Mesendoderm (in vitro differentiated cells): ENCODE results near the gene PRDM4.

ENCODE experiments used
- DNase-seq: peaks from one replicate; pipeline ENCODE4 v3.0.0; 2013
- H2AK5ac ChIP-seq: 2 replicates; pipeline ENCODE4 v1.6.1; 2013; ENCODE audit warnings: low read length, inconsistent platforms
- H2BK120ac ChIP-seq: 2 replicates; pipeline ENCODE4 v1.6.1; 2013; ENCODE audit warnings: low read depth, mild to moderate bottlenecking, low read length, moderate library complexity, mixed read lengths
- H2BK15ac ChIP-seq: replicated peaks from 2 replicates; pipeline ENCODE4 v1.6.1; 2013; ENCODE audit warnings: low read depth, mild to moderate bottlenecking, moderate library complexity
- H2BK5ac ChIP-seq: 2 replicates; pipeline ENCODE4 v1.6.1; 2013; ENCODE audit warnings: low read length, inconsistent platforms
- H3K18ac ChIP-seq: 2 replicates; pipeline ENCODE4 v1.6.1; 2013; ENCODE audit warnings: mild to moderate bottlenecking, low read length, mixed read lengths
- H3K23ac ChIP-seq: one replicate; pipeline ENCODE4 v1.6.1; 2013; ENCODE audit warnings: low read length
- H3K27ac ChIP-seq: 2 replicates; pipeline ENCODE4 v1.5.1; 2013; ENCODE audit warnings: low read depth, mild to moderate bottlenecking, inconsistent platforms, low read length, moderate library complexity
- H3K27me3 ChIP-seq: 2 replicates; pipeline ENCODE4 v1.6.1; 2013; ENCODE audit warnings: low read length, control low read depth, mild to moderate bottlenecking, inconsistent platforms; ENCODE audit not compliant: insufficient read depth, poor library complexity
- H3K36me3 ChIP-seq: 2 replicates; pipeline ENCODE4 v1.6.1; 2013; ENCODE audit warnings: low read length, inconsistent platforms; ENCODE audit not compliant: control insufficient read depth, insufficient read depth
- H3K4ac ChIP-seq: one replicate; pipeline ENCODE4 v1.6.1; 2013; ENCODE audit warnings: low read depth, mild to moderate bottlenecking, low read length, moderate library complexity
- H3K4me1 ChIP-seq: 2 replicates; pipeline ENCODE4 v1.6.1; 2013; ENCODE audit warnings: low read depth, low read length, inconsistent platforms; ENCODE audit not compliant: control insufficient read depth
- H3K4me2 ChIP-seq: 2 replicates; pipeline ENCODE4 v1.6.1; 2013; ENCODE audit warnings: low read length
- H3K4me3 ChIP-seq: 2 replicates; pipeline ENCODE4 v1.5.1; 2013; ENCODE audit warnings: mild to moderate bottlenecking, low read length
- H3K56ac ChIP-seq: one replicate; pipeline ENCODE4 v1.6.1; 2013; ENCODE audit warnings: low read length
- H3K79me1 ChIP-seq: 2 replicates; pipeline ENCODE4 v1.6.1; 2013; ENCODE audit warnings: low read length, inconsistent platforms
- H3K79me2 ChIP-seq: 2 replicates; pipeline ENCODE4 v1.6.1; 2013; ENCODE audit warnings: mild to moderate bottlenecking, low read length; ENCODE audit not compliant: control insufficient read depth, insufficient read depth
- H3K9ac ChIP-seq: 2 replicates; pipeline ENCODE4 v1.6.1; 2013; ENCODE audit warnings: low read length, inconsistent platforms
- H4K5ac ChIP-seq: one replicate; pipeline ENCODE4 v1.6.1; 2013; ENCODE audit warnings: low read length
- H4K8ac ChIP-seq: one replicate; pipeline ENCODE4 v1.6.1; 2013; ENCODE audit warnings: low read depth, mild to moderate bottlenecking, control low read depth, low read length, moderate library complexity
- WGBS: extraction: QIAGEN DNeasy Blood & Tissue Kit; methylation state at CpG from one replicate; pipeline ENCODE4 v1.1.7; 2013; ENCODE audit warnings: low lambda C conversion rate, missing lambda C conversion rate; ENCODE audit not compliant: insufficient coverage; ENCODE audit errors: extremely low coverage; 5-methylcytosine and 5-hydroxymethylcytosine counted together

Gene PRDM4

GRCh38 chr12:107684029-107684795 lies 76.7 kb downstream of the PRDM4 start:
- Histone ChIP-seq H3K4ac (no peak overlapping the region), H3K4me3 (no peak overlapping the region), H3K9ac (no peak overlapping the region), H3K23ac (no peak overlapping the region), H3K27ac (no peak overlapping the region), H3K4me2 (no peak overlapping the region), H2BK120ac (no peak overlapping the region), H3K36me3 (peaks cover 2% of the 10 kb centered on the region), H3K4me1 (no peaks in the 10 kb centered on the region), H3K79me1 (peaks cover 9% of the 10 kb centered on the region), H2AK5ac (no peak overlapping the region), H3K56ac (no peak overlapping the region), H3K79me2 (peaks cover 14% of the 10 kb centered on the region), H3K18ac (no peak overlapping the region), H2BK5ac (no peak overlapping the region), H2BK15ac (no peak overlapping the region), H3K27me3 (no peaks in the 10 kb centered on the region), H4K5ac (peak overlapping the region; percentile 53), H4K8ac (no peak overlapping the region)
- no CpG with 5 or more reads among the region's 3 CpGs for WGBS
- DNase-seq, result no peak
